Measurements from ENCODE around the gene NGRN.

The NGRN gene

GRCh38 chr15:90320062-90320884, 54.8 kb downstream of the NGRN start:
- no peak for FAIRE-seq

- FAIRE-seq, result no peak
Measured at GRCh38 chr15:90320885-90321278, 55.4 kb downstream of the NGRN start.

Data from colon (tissue), 2 donors.